HEK293 (cell line): ENCODE results near the gene PRPF38B.

Source experiments
- GLIS1 ChIP-seq: fragments of 450-650 bp; formaldehyde crosslinking; IDR thresholded peaks from 2 replicates; pipeline ENCODE4 v1.5.1; 2016; ENCODE audit warnings: missing biosample characterization, missing genetic modification characterization
- MZF1 ChIP-seq: fragments of 450-650 bp; formaldehyde crosslinking; IDR thresholded peaks from 2 replicates; pipeline ENCODE4 v1.5.1; 2017; ENCODE audit warnings: missing biosample characterization, missing genetic modification characterization, borderline replicate concordance
- OVOL3 ChIP-seq: fragments of 450-650 bp; formaldehyde crosslinking; IDR thresholded peaks from 2 replicates; pipeline ENCODE4 v1.5.1; 2016; ENCODE audit warnings: missing biosample characterization, missing genetic modification characterization
- SP7 ChIP-seq: fragments of 450-650 bp; formaldehyde crosslinking; IDR thresholded peaks from 2 replicates; pipeline ENCODE4 v1.5.1; 2016; ENCODE audit warnings: missing biosample characterization, missing genetic modification characterization
- TSHZ1 ChIP-seq: fragments of 450-650 bp; formaldehyde crosslinking; IDR thresholded peaks from 2 replicates; pipeline ENCODE4 v1.5.1; 2016; ENCODE audit warnings: missing biosample characterization, missing genetic modification characterization, borderline replicate concordance
- YY2 ChIP-seq: fragments of 450-650 bp; formaldehyde crosslinking; IDR thresholded peaks from 2 replicates; pipeline ENCODE4 v1.5.1; 2016; ENCODE audit warnings: missing biosample characterization, missing genetic modification characterization
- ZBTB17 ChIP-seq: fragments of 450-650 bp; formaldehyde crosslinking; IDR thresholded peaks from 2 replicates; pipeline ENCODE4 v1.5.1; 2016; ENCODE audit warnings: missing biosample characterization, missing genetic modification characterization
- ZBTB8A ChIP-seq: fragments of 450-650 bp; formaldehyde crosslinking; IDR thresholded peaks from 2 replicates; pipeline ENCODE4 v1.5.1; 2016; ENCODE audit warnings: missing biosample characterization, missing genetic modification characterization
- ZFP37 ChIP-seq: fragments of 450-650 bp; formaldehyde crosslinking; IDR thresholded peaks from 2 replicates; pipeline ENCODE4 v1.5.1; 2016; ENCODE audit warnings: missing biosample characterization, missing genetic modification characterization
- ZNF121 ChIP-seq: fragments of 450-650 bp; formaldehyde crosslinking; IDR thresholded peaks from 2 replicates; pipeline ENCODE4 v1.5.1; 2016; ENCODE audit warnings: missing biosample characterization, missing genetic modification characterization
- ZNF140 ChIP-seq: fragments of 450-650 bp; formaldehyde crosslinking; IDR thresholded peaks from 2 replicates; pipeline ENCODE4 v1.5.1; 2016; ENCODE audit warnings: missing biosample characterization, missing genetic modification characterization
- ZNF146 ChIP-seq: fragments of 450-650 bp; formaldehyde crosslinking; IDR thresholded peaks from 2 replicates; pipeline ENCODE4 v1.5.1; 2016; ENCODE audit warnings: missing biosample characterization, missing genetic modification characterization
- ZNF24 ChIP-seq: fragments of 450-650 bp; formaldehyde crosslinking; IDR thresholded peaks from 2 replicates; pipeline ENCODE4 v1.5.1; 2016; ENCODE audit warnings: missing biosample characterization, missing genetic modification characterization
- ZNF366 ChIP-seq: fragments of 450-650 bp; formaldehyde crosslinking; conservative IDR thresholded peaks from 2 replicates; pipeline ENCODE4 v1.5.1; 2016; ENCODE audit warnings: missing biosample characterization, missing genetic modification characterization
- ZNF416 ChIP-seq: fragments of 450-650 bp; formaldehyde crosslinking; IDR thresholded peaks from 2 replicates; pipeline ENCODE4 v1.5.1; 2016; ENCODE audit warnings: missing biosample characterization, missing genetic modification characterization
- ZNF423 ChIP-seq: fragments of 450-650 bp; formaldehyde crosslinking; IDR thresholded peaks from 2 replicates; pipeline ENCODE4 v1.5.1; 2016; ENCODE audit warnings: missing biosample characterization, missing genetic modification characterization
- ZNF449 ChIP-seq: fragments of 450-650 bp; formaldehyde crosslinking; IDR thresholded peaks from 2 replicates; pipeline ENCODE4 v1.5.1; 2017; ENCODE audit warnings: missing biosample characterization, mild to moderate bottlenecking, missing genetic modification characterization, moderate library complexity
- ZNF555 ChIP-seq: fragments of 450-650 bp; formaldehyde crosslinking; conservative IDR thresholded peaks from 2 replicates; pipeline ENCODE4 v1.5.1; 2017; ENCODE audit warnings: missing biosample characterization, mild to moderate bottlenecking, missing genetic modification characterization, inconsistent platforms
- ZNF629 ChIP-seq: fragments of 450-650 bp; formaldehyde crosslinking; IDR thresholded peaks from 2 replicates; pipeline ENCODE4 v1.5.1; 2017; ENCODE audit warnings: missing biosample characterization, missing genetic modification characterization
- ZNF658 ChIP-seq: fragments of 450-650 bp; formaldehyde crosslinking; IDR thresholded peaks from 2 replicates; pipeline ENCODE4; 2016; ENCODE audit warnings: missing biosample characterization, missing genetic modification characterization
- ZNF677 ChIP-seq: fragments of 450-650 bp; IDR thresholded peaks from 2 replicates; pipeline ENCODE4 v1.5.0; 2018; ENCODE audit warnings: missing biosample characterization, mild to moderate bottlenecking, missing genetic modification characterization, moderate library complexity
- ZNF791 ChIP-seq: fragments of 450-650 bp; formaldehyde crosslinking; IDR thresholded peaks from 2 replicates; pipeline ENCODE4 v1.5.1; 2016; ENCODE audit warnings: missing biosample characterization, missing genetic modification characterization
- TF ChIP-seq, protein P1 (sequence below): fragments of 450-650 bp; formaldehyde crosslinking; IDR thresholded peaks from 2 replicates; pipeline ENCODE4 v1.5.1; 2016; ENCODE audit warnings: missing biosample characterization, missing genetic modification characterization
- TF ChIP-seq, protein P2 (sequence below): fragments of 450-650 bp; formaldehyde crosslinking; IDR thresholded peaks from 2 replicates; pipeline ENCODE4 v1.5.1; 2016; ENCODE audit warnings: missing biosample characterization, missing genetic modification characterization, low read depth
- TF ChIP-seq, protein P3 (sequence below): fragments of 450-650 bp; IDR thresholded peaks from 2 replicates; pipeline ENCODE4 v1.5.1; 2018; ENCODE audit warnings: missing biosample characterization, mild to moderate bottlenecking, missing genetic modification characterization
- TF ChIP-seq, protein P4 (sequence below): fragments of 450-650 bp; formaldehyde crosslinking; IDR thresholded peaks from 2 replicates; pipeline ENCODE4 v1.5.1; 2016; ENCODE audit warnings: missing biosample characterization, missing genetic modification characterization

PRPF38B gene

GRCh38 chr1:108719656-108720435 lies 27.7 kb downstream of the PRPF38B start (continued):
- TF ChIP-seq, protein P1, sequence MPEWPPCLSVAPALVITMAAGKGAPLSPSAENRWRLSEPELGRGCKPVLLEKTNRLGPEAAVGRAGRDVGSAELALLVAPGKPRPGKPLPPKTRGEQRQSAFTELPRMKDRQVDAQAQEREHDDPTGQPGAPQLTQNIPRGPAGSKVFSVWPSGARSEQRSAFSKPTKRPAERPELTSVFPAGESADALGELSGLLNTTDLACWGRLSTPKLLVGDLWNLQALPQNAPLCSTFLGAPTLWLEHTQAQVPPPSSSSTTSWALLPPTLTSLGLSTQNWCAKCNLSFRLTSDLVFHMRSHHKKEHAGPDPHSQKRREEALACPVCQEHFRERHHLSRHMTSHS (tag by site-specific recombination) = no peak
- no peak for TF ChIP-seq ZNF791 (tag by site-specific recombination)
- TF ChIP-seq ZNF555 (tag by site-specific recombination) = no peak
- no peak for TF ChIP-seq OVOL3 (tag by site-specific recombination)
- TF ChIP-seq TSHZ1 (tag by site-specific recombination) = no peak
- TF ChIP-seq ZNF24 (tag by site-specific recombination) = no peak
- TF ChIP-seq ZBTB17 = no peak
- no peak for TF ChIP-seq GLIS1 (tag by site-specific recombination)
- no peak for TF ChIP-seq YY2
- no peak for TF ChIP-seq MZF1 (tag by site-specific recombination)
- peak; percentile 86 for TF ChIP-seq ZNF366 (tag by site-specific recombination)
- no peak for TF ChIP-seq ZNF658 (tag by site-specific recombination)
- TF ChIP-seq SP7 (tag by site-specific recombination) = peak; percentile 90
- peak; percentile 84 for TF ChIP-seq ZFP37
- TF ChIP-seq ZNF677 (tag by site-specific recombination) = no peak
- TF ChIP-seq, protein P2, sequence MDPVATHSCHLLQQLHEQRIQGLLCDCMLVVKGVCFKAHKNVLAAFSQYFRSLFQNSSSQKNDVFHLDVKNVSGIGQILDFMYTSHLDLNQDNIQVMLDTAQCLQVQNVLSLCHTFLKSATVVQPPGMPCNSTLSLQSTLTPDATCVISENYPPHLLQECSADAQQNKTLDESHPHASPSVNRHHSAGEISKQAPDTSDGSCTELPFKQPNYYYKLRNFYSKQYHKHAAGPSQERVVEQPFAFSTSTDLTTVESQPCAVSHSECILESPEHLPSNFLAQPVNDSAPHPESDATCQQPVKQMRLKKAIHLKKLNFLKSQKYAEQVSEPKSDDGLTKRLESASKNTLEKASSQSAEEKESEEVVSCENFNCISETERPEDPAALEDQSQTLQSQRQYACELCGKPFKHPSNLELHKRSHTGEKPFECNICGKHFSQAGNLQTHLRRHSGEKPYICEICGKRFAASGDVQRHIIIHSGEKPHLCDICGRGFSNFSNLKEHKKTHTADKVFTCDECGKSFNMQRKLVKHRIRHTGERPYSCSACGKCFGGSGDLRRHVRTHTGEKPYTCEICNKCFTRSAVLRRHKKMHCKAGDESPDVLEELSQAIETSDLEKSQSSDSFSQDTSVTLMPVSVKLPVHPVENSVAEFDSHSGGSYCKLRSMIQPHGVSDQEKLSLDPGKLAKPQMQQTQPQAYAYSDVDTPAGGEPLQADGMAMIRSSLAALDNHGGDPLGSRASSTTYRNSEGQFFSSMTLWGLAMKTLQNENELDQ = no peak
- no peak for TF ChIP-seq ZNF423 (tag by site-specific recombination)
- TF ChIP-seq, protein P3, sequence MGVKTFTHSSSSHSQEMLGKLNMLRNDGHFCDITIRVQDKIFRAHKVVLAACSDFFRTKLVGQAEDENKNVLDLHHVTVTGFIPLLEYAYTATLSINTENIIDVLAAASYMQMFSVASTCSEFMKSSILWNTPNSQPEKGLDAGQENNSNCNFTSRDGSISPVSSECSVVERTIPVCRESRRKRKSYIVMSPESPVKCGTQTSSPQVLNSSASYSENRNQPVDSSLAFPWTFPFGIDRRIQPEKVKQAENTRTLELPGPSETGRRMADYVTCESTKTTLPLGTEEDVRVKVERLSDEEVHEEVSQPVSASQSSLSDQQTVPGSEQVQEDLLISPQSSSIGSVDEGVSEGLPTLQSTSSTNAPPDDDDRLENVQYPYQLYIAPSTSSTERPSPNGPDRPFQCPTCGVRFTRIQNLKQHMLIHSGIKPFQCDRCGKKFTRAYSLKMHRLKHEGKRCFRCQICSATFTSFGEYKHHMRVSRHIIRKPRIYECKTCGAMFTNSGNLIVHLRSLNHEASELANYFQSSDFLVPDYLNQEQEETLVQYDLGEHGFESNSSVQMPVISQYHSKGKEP (tag by site-specific recombination) = no peak
- TF ChIP-seq ZBTB8A = no peak
- TF ChIP-seq ZNF629 (tag by site-specific recombination) = 0 out of 2 replicates have a peak, but pooled peaks have one; percentile 22
- no peak for TF ChIP-seq ZNF416 (tag by site-specific recombination)
- no peak for TF ChIP-seq ZNF121
- TF ChIP-seq ZNF146 = no peak
- no peak for TF ChIP-seq ZNF140 (tag by site-specific recombination)
- TF ChIP-seq ZNF449 (tag by site-specific recombination) = no peak
- TF ChIP-seq, protein P4, sequence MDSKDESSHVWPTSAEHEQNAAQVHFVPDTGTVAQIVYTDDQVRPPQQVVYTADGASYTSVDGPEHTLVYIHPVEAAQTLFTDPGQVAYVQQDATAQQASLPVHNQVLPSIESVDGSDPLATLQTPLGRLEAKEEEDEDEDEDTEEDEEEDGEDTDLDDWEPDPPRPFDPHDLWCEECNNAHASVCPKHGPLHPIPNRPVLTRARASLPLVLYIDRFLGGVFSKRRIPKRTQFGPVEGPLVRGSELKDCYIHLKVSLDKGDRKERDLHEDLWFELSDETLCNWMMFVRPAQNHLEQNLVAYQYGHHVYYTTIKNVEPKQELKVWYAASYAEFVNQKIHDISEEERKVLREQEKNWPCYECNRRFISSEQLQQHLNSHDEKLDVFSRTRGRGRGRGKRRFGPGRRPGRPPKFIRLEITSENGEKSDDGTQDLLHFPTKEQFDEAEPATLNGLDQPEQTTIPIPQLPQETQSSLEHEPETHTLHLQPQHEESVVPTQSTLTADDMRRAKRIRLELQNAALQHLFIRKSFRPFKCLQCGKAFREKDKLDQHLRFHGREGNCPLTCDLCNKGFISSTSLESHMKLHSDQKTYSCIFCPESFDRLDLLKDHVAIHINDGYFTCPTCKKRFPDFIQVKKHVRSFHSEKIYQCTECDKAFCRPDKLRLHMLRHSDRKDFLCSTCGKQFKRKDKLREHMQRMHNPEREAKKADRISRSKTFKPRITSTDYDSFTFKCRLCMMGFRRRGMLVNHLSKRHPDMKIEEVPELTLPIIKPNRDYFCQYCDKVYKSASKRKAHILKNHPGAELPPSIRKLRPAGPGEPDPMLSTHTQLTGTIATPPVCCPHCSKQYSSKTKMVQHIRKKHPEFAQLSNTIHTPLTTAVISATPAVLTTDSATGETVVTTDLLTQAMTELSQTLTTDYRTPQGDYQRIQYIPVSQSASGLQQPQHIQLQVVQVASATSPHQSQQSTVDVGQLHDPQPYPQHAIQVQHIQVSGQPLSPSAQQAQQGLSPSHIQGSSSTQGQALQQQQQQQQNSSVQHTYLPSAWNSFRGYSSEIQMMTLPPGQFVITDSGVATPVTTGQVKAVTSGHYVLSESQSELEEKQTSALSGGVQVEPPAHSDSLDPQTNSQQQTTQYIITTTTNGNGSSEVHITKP (tag by site-specific recombination) = peak; percentile 79
